LNCaP clone FGC (cell line): ENCODE measurements around the gene TGM1.

Source experiments
- DNase-seq: peaks from one replicate; pipeline ENCODE4 v3.0.0-alpha.2; 2011; ENCODE audit warnings: low read depth
- H3K4me3 ChIP-seq: 2 replicates; pipeline ENCODE4 v1.5.1; 2011; ENCODE audit warnings: mild to moderate bottlenecking, low read depth, low read length, control low read depth
- TF ChIP-seq, protein P1 (sequence below): IDR thresholded peaks from 2 replicates; pipeline ENCODE4 v1.5.1; 2012; ENCODE audit warnings: mild to moderate bottlenecking; ENCODE audit not compliant: control insufficient read depth, insufficient read depth; ENCODE audit errors: extremely low read depth

TGM1 gene

DNA sequence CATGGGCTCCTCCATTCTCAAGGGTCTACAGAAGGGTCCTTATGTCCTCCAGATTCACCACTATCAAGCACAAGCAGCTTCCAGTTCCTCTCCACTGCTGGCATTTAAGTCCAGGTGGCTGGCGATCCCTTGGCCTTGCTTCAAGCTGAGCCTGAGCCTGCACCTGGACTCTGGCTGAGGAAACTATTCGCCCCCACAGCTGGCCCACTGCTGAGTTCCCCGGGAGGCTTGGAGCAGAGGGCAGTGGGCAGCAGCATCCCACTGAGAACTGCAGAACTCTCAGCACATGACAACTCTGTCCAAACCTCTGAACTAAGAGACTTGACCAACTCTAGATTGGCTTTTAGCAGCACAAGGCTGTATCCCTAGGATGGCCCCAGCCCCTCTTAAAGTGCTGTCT, 19.8 kb upstream of the TGM1 start:
- no peak overlapping the region for H3K4me3 ChIP-seq
- TF ChIP-seq, protein P1, sequence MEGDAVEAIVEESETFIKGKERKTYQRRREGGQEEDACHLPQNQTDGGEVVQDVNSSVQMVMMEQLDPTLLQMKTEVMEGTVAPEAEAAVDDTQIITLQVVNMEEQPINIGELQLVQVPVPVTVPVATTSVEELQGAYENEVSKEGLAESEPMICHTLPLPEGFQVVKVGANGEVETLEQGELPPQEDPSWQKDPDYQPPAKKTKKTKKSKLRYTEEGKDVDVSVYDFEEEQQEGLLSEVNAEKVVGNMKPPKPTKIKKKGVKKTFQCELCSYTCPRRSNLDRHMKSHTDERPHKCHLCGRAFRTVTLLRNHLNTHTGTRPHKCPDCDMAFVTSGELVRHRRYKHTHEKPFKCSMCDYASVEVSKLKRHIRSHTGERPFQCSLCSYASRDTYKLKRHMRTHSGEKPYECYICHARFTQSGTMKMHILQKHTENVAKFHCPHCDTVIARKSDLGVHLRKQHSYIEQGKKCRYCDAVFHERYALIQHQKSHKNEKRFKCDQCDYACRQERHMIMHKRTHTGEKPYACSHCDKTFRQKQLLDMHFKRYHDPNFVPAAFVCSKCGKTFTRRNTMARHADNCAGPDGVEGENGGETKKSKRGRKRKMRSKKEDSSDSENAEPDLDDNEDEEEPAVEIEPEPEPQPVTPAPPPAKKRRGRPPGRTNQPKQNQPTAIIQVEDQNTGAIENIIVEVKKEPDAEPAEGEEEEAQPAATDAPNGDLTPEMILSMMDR, result no peak
- DNase-seq, result no peak

DNA sequence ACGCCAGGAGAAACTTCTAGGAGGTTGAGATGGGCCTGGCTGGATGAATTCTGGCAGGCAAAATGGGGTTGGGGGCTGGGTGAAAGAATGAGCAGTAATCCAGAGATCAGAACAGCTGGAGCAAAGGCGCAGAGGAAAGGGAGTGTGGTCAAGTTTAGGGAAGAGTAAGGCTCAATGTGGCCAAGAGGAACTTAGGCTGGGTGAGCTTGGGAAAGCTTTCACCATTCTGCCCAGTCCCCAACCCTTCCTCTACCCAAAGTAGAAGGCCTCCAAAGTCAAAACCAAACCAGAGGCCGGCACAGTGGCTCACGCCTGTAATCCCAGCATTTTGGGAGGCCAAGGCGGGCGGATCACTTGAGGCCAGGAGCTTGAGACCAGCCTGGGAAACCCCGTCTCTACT, 18.7 kb upstream of the TGM1 start:
- TF ChIP-seq, protein P1, result no peak
- no peak for DNase-seq
- H3K4me3 ChIP-seq, result no peak overlapping the region

DNA sequence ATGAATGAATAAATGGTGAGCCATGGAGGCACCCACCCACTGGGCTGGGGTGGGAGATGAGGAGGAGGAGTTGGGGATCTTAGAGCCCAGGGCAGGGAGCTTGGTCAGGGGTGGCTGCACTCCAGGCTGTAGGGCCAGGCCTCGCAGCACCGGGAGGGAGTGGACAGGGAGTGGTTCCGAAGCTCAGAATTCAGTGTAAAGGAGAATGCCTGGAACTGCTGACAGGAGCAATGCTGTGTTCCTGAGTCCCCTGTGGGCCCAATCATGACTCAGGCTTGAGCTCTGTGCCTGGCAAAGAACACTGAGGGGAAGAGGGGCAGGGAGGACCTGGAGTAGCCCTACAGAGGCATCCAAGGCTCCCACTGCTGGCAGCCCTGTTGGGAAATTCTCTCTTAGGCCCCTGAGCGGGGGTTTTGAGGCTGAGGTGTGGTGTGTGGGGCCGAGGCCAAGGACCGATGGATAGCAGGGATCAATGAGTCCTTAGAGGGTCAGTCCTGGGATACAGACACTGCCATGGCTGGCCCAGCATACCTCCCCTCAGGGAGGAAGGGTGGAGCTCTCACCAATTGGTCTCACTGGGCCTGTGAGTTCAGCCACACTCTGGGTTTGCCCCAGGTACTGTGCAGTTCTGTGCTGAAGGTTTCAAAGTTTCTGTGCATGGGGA, 18.0 kb upstream of the TGM1 start:
- no peak overlapping the region for H3K4me3 ChIP-seq
- no peak for DNase-seq
- TF ChIP-seq, protein P1, result no peak

DNA sequence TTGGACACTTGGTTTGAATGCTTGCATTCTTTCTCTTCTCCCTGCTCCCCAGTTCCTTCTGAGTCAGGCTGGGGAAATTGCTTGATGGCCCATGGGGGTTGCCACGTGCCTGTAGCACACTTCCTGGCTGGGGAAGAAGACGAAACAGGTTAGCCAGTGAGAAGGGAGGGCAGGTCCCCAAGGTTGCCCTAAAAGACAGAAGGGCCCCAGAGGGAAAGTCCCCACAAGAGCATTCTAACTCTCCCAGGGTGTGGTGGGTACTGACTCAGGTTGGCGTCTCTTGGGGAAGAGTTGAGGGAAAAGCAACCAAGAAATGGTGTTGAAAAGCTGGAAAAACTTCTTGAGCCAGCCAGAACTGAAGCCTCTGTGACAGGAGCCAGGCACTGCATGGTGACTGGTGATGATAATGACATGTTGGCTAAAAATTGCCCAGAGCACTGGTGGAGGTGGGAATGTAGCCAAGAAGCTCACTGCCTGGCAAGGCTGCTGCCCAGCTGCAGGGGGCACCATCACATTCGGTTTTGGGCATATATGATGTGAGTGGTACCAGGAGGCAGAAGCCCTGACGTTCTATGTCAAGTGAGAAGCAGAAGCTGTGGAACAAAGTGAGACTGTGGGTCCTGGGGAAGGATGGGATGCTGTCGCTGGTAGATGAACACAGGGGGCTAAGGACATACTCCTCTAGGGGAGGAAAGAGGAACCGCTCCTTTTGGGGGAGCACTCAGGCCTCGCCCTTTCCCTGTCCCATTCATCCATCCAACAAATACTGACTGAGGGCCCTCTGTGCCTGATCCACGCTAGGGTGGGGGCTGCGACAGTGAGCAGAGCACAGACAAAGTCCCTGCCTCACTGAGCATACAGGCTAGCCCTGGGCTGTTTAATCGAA, 16.6 kb upstream of the TGM1 start:
- no peak overlapping the region for H3K4me3 ChIP-seq
- no peak for DNase-seq
- TF ChIP-seq, protein P1, result 0 out of 2 replicates have a peak, but pooled peaks have one; percentile 12

DNA sequence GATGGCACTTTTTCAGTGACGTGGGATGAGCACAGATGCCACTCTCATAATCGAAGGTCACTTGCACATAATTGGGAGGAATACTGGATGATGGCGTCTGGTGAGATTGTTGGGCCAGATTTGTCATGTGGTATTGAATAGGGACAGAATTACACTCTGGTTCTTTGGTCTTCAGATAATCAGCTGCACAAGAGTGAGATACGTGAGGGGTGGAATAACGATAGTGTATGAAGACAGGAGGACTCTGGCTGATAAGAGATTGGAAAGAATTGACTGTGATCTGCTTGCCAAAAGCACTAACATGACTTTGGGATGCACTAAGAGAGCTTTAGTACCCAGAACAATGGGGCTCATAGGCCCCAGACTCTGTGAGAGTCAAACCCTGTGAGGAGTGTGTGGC, 15.4 kb upstream of the TGM1 start:
- no peak overlapping the region for H3K4me3 ChIP-seq
- no peak for DNase-seq
- TF ChIP-seq, protein P1, result no peak

DNA sequence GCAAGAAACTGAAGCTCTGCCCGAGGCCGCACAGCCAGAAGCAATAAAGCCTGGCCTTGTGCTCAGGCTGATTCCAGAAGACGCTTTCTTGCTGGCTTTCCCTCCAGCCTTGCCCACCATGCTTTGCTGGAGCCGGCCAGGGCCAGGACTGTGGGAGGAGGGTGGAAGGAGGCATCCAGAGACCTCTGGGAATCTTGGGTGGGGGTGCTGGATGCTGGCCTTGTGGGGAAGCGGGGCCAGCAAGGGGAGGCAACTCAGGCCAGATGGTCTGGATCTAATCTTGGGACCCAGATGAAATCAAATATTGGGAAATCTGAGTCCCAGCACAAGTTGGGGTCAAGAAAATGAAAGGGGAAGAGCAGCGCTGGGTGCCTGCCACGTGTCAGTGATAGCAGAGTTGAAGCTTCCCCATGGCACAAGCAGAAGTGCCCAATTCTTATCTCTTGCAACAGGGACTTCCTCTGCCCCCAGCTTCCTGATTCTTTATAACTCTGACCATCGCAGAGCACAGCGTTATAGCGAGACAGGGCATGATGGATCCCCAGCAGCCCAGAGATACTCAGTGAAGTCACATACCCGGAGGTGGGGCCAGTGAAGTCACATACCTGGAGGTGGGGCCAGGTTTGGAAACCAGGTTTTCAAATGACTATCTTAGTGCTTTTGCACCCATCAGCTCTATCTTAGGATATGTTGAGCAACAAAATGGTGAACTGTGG, 14.8 kb upstream of the TGM1 start:
- no peak overlapping the region for H3K4me3 ChIP-seq
- DNase-seq, result no peak
- TF ChIP-seq, protein P1, result no peak
